Stomach (tissue), 4 donors: ENCODE data around the gene DDX6.
"Not testable (repeated sequence)": the region's sequence is repeated elsewhere in the genome, so short reads cannot be mapped to it uniquely, and the experiment has no call there.

ENCODE experiments used
- EP300 ChIP-seq: sonication (generic); formaldehyde crosslinking; IDR thresholded peaks from one replicate; pipeline ENCODE4 v1.6.1; 2017; ENCODE audit warnings: antibody characterized with exemption
- POLR2A ChIP-seq, 4 donors: fragments of 450-650 bp; IDR thresholded peaks; one replicate each; pipeline ENCODE4 v1.6.1; 2016; ENCODE audit warnings: antibody characterized with exemption in 4 of 4, control low read depth in 2 of 4, mild to moderate bottlenecking in 1 of 4, moderate library complexity in 1 of 4
- POLR2AphosphoS5 ChIP-seq, 3 donors: sonication (generic); formaldehyde crosslinking; IDR thresholded peaks; one replicate each; pipeline ENCODE4 v1.6.1; 2016; ENCODE audit warnings: antibody characterized with exemption in 3 of 3
- TF ChIP-seq, protein P1 (sequence below), 7 experiments: fragments of 450-650 bp in 4 of 7; fragments of 200-600 bp in 3 of 7; sonication (generic) in 3 of 7; IDR thresholded peaks; one replicate each; pipeline ENCODE4 v1.5.1; 2016 to 2019; ENCODE audit warnings: antibody characterized with exemption in 7 of 7, control low read depth in 2 of 7, mild to moderate bottlenecking in 1 of 7

DNA sequence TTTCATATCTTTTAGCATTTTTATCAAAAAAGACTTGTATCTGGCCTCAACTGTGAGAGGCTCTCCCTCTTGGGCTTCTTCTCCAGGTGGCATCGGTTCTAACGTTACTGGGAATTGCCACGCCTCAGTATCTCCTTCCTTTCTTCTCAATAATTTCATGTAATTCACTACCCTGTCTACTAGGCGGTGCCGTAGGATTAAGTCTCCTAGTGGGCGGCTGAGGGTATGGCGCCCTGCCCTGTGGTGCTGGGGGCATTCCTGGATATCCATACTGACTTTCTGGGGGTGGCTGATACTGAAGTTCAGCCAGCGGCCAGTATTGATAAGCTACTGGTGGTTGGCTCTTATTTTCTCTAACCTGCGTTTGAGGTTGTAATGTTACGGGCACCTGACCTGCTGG is 62.9 kb downstream of the DDX6 start:
- TF ChIP-seq, protein P1, sequence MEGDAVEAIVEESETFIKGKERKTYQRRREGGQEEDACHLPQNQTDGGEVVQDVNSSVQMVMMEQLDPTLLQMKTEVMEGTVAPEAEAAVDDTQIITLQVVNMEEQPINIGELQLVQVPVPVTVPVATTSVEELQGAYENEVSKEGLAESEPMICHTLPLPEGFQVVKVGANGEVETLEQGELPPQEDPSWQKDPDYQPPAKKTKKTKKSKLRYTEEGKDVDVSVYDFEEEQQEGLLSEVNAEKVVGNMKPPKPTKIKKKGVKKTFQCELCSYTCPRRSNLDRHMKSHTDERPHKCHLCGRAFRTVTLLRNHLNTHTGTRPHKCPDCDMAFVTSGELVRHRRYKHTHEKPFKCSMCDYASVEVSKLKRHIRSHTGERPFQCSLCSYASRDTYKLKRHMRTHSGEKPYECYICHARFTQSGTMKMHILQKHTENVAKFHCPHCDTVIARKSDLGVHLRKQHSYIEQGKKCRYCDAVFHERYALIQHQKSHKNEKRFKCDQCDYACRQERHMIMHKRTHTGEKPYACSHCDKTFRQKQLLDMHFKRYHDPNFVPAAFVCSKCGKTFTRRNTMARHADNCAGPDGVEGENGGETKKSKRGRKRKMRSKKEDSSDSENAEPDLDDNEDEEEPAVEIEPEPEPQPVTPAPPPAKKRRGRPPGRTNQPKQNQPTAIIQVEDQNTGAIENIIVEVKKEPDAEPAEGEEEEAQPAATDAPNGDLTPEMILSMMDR (IDR thresholded peaks at IDR 0.05), result not testable (repeated sequence)
- not testable (repeated sequence) for TF ChIP-seq EP300; POLR2A (IDR thresholded peaks at IDR 0.05); POLR2AphosphoS5 (IDR thresholded peaks at IDR 0.05)
